GM18868 (cell line): ENCODE results near the gene SMAD6.

Source experiments
- ATAC-seq: cut with Tn5 transposase; IDR thresholded peaks from one replicate; pipeline ENCODE4 v1.9.1; 2021; ENCODE audit warnings: mild to moderate bottlenecking, moderate library complexity; ENCODE audit not compliant: unreplicated experiment

Gene SMAD6

DNA sequence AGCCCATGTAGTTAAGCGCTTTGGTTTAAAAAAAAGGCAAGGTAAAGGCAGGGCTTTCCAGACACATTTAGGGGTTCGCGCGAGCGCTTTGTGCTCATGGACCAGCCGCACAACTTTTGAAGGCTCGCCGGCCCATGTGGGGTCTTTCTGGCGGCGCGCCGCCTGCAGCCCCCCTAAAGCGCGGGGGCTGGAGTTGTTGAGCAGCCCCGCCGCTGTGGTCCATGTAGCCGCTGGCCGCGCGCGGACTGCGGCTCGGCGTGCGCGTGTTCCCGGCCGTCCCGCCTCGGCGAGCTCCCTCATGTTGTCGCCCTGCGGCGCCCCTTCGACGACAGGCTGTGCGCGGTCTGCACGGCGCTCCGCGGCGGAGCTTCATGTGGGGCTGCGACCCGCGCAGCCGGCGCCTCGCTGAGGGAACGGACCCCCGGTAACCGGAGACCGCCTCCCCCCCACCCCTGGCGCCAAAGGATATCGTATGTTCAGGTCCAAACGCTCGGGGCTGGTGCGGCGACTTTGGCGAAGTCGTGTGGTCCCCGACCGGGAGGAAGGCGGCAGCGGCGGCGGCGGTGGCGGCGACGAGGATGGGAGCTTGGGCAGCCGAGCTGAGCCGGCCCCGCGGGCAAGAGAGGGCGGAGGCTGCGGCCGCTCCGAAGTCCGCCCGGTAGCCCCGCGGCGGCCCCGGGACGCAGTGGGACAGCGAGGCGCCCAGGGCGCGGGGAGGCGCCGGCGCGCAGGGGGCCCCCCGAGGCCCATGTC is 927 bp downstream of the SMAD6 start:
- ATAC-seq: no peak

DNA sequence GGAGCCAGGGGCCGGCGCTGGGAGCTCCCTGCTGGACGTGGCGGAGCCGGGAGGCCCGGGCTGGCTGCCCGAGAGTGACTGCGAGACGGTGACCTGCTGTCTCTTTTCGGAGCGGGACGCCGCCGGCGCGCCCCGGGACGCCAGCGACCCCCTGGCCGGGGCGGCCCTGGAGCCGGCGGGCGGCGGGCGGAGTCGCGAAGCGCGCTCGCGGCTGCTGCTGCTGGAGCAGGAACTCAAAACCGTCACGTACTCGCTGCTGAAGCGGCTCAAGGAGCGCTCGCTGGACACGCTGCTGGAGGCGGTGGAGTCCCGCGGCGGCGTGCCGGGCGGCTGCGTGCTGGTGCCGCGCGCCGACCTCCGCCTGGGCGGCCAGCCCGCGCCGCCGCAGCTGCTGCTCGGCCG is 1.5 kb downstream of the SMAD6 start:
- no peak for ATAC-seq

DNA sequence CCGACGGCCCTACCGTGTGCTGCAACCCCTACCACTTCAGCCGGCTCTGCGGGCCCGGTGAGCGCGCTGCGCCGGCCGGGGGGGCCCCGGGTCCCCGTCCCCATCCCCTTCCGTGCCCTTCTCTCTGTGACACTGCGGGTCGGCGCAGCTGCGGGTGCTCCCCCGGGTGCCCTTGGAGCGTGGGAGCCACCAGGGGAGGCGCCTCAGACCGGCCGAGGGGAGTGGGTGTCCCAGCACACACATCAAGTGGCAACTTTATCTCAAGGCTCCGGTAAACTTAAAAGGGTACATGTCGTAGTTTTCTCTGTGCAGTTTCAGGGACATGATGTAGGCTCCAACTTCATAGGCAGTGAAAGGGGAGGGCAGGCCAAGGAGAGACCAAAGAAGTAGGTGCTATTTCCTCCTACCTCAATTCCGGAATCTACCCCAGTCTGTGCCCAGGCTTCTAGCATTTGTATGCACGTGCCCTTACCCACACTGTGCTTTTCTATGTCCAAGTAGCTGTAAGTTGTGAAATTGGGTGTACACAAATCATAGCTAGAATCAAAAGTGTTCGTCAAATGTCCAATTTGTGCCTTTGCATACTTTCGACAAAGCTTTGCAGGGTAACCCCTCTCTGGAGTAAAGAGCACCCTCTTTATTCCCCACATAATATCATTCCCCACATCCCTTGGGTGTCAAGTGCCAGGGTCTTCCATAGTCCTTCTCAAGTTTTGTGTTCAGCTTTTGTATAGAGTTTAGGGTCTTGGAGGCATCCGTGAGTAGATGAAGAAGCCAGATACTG is 2.2 kb downstream of the SMAD6 start:
- ATAC-seq: no peak

DNA sequence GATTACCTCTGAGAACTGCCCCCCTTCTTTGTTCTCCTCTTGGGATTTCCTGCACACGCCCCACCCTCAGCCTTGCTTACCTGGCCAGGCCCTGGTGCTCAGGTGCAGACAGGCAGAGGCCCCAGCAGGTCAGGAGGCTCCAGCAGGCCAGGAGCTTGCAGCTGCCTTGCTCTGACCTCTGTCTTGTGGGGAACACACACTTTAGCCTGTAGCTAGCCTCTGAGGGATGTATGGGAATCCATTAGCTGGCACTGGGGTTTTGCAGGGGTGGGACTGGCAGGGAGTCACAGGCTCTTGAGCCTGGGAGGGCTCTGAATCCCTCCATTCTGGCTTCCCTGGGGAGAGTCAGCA is 2.7 kb downstream of the SMAD6 start:
- ATAC-seq: no peak

DNA sequence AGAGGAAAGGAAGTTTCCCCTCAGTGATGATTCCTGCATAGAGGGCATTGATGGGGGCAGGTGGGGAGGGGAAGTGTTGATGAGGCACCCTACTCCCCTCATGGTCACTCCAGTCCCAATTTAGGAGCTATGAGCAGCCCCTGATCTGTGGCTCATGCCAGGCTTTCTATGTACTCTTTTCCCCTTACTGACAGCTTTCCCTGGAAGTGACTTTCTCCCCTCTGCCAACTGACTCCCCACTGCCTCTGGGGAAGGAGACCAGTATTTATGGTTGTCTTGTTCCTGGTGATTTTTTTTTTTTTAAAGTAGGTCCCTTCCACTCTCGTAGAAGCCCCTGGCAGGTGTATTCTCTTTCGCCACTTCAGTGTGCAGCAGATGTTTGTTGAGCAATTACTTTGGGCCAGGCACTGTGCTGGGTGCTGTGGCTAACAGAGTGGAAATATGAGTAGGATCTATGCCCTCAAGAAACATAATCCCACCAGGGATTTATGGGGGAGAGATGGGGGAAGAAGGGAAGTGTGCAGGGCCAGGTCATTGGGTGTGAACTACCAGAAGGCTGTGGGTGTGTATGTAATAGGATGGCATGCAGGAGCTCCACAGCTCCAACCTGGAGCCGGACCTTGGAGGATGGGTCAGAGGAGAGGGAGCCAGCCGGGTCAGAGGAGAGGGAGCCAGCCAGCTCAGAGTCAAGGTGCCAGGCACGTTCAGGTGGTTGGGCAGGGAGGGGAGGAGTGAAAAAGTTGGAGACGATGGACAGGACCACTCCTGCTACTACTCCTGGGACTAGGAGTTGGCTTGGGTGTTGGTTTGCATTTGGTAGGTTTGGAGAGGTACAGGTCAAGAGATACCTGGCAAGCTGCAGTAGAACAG is 3.5 kb downstream of the SMAD6 start:
- ATAC-seq: no peak

DNA sequence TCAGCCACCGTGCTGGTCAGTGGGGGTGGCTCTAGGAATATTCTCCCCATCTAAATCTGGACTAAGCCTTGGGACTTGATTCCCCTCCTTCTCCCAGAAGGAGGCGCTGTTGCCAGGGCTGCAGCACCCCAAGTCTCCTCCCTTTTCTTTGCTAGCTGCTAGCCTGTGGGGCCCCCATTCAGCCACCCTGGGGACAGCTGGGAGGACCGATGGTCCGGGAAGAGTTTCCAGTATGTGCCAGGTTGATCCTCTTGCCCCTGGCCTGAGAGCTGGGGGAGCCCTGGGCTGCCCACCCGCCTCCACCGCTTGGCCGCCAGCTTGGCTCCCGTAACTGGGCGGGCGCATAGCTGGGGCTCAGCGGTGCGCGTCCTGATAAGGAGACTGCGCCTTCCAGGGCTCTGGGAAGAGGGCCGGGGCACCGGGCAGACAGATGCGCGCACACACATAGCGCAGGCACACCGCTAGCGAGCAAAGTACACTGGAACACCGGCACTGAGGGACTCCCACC is 4.2 kb downstream of the SMAD6 start:
- no peak for ATAC-seq

DNA sequence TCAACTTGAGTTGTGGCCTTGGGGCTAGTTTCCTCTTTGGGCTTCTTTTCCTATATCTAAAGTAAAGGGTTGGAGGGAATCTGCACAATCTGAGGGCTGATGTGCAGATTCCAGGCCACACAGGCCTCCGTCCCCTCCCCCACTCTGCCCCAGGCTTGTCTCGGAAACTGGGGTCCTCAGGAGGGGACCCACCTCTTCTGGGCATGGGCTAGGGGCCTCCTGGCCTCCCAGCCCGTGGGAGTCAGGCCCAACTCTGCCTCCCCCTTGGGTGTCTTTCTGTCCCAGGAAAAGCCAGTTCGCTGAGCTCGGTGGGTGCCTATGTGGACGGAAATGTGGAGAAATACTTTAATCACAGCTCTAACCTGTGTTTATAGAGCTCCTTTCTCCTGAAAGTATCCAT is 4.8 kb downstream of the SMAD6 start:
- ATAC-seq: no peak

DNA sequence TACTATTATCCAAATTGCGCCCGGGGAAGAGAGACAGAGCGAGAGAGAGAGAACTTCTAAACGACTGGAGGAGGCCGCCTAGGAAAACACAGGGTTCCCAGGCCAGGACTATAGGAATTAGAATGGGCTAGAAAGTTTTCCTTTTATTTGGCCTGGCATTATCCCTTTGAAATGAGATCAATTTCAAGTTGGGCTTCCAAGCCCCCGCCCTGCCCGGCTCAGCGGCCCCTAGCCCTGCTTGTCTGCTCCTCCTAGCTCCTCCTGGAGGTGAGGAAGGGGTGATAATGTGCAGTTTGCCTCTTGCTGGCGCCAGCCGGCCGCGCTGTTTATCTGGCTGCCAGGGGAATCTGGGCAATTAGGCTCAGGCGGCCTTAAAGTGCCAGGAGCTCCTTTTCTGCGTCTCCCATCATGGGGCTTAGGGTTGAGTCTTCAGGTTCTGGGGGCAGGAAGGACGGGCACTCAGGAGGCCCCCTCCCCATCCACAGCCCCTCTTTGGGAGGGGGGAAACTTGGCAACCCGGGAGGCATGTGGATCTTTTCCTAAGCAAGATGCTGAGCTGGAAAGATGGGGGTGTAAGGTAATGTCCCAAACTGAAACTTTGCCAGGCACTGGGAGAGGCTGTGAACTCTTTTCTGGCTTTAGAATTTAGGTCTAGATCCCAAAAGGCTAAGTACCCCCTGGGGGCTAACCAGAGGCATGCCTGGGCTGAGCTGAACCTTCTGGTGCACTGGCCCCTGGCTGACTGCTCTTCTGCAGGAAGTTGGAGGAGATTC is 5.5 kb downstream of the SMAD6 start:
- ATAC-seq: no peak

DNA sequence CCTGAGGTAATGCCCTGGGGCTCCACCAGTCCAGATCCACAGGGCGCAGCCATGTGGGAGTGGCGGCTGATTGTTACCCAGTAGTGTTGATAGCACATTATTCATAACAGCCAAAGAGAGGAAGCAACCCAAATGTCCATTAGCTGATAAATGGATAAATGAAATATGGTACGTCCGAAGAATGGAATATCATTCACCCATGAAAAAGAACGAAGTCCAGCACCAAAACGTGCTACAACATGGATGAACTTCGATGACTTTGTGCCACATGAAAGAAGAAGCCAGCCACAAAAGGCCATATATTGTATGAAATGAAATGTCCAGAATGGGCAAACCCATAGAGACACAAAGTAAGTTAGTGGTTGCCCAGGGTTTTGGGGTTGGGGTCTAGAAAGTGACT is 6.4 kb downstream of the SMAD6 start:
- no peak for ATAC-seq

DNA sequence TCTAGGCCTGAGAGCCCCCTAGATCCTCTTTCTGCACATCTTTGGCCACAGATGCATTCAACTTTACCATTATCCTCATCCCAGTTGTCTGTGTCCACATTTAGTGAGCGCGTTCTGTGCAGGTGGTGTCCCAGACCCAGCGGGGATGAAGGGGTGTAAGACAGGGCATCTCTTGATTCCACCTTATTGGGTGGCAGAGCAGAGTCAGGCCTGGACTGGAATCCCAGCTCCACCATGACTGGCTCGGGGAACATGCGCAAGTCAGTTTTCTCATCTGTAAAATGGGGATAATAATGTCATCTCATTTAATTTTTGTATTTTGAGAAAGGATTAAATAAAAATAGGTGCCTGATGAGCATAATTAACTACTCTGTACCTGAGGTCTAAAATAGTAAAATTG is 7.8 kb downstream of the SMAD6 start:
- ATAC-seq: no peak

DNA sequence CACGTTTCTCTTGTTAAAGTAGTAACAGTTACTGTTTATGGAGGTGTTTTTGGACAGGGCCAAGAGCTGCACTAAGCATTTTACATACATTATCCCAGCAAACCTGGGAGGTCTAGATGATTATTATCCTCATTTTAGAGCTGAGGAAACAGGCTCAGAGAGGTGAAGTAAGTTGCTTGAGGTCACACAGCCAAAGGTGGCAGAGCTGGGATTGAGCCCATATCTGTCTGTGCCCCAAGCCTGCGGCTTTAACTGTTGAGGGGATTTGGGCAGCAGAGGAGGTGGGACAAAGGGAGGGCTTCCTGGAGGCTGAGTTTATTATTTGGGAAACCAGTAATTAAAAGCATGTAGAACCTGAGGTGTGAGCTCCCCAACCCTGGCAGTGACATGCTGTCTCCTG is 9.2 kb downstream of the SMAD6 start:
- ATAC-seq: no peak

DNA sequence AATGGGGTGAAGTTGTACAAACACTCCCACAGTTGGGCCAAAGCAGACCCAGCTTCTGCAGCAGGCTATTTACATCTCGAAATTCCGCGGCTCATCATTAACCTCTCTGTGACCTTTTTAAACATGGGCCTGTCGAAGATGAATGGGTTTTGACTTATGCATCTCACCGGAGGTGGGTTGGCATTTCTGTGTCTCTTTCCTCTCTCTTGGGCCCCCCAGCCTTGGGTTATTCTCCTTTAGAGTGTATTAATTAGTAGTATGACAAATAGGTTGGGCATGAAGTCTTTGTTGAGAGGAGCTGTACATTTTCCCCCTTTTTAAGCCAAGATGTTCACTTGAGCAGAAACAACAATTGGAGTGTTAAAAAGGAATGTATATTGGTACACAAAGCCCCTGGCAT is 9.8 kb downstream of the SMAD6 start:
- no peak for ATAC-seq

DNA sequence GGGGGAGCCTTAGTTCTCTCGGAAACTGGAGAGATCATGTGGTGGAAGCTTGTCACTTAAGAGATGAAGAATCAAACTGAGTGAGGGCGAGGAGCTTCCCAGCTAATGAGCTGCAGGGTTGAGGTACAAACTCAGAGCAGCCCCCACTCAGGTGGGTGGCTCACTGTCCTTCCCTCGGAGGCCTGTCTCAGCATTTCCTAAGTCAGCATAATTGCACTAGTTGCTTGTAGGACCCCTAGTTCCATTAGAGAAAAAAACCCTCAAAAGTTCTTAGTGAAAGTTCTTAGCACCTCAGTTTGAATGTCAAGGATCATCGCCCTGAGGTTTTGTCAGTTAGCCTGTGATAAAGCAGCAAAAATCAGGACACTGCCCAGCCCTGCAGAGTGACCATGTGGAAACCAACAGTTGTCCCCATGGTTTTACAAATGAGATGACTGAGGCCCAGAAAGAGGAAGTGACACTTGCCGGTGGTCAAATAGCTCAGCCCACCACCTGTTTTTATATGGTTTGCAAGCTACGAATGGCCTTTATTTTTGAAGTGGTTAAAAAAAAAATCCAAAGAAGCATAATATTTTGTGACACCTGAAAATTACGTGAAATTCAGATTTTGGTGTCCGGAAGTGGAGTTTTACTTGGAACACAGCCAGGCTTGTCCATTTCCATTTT is 11.9 kb downstream of the SMAD6 start:
- ATAC-seq: no peak

DNA sequence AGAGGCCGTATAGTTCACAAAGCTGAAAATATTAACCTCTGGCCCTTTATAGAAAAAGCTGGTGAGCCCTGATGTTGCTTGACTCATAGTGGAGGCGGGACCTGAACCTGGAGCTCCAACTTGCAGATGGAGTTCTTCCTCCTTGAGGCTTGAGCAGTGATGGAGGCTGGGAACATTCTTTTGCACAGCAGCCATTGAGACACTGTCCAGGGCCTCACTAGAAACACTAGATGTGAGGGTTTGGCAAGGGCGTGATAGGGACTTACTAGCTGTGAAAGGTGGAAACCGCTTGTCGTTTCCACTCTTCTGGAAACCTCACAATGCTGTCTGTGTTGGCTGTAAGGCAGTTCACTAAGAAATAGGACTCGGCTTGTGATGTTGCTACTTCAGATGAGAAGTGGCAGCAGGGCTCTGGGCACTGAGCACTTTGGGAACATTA is 12.5 kb downstream of the SMAD6 start:
- ATAC-seq: no peak

DNA sequence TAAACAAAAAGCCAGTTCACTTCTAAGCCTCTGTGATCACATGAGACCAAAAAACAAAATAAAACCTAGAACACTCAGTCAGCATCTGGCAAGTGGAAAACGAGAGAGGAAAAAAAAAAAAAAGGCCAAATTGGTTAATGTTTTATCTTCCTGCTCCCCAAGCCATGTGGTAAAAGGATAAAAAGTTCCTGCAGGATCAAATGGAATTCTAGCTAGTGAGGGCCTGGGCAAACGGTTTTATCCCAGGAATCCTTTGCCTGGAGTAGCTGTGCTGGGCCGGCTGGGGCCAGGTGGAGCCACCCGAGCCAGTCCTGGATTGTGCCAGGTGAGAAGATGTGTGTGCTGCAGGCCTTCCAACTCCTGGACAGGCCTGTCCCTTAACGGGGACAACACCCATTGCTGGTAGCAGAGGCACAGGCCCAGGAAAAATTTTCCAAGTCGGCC is 13.2 kb downstream of the SMAD6 start:
- ATAC-seq: no peak

DNA sequence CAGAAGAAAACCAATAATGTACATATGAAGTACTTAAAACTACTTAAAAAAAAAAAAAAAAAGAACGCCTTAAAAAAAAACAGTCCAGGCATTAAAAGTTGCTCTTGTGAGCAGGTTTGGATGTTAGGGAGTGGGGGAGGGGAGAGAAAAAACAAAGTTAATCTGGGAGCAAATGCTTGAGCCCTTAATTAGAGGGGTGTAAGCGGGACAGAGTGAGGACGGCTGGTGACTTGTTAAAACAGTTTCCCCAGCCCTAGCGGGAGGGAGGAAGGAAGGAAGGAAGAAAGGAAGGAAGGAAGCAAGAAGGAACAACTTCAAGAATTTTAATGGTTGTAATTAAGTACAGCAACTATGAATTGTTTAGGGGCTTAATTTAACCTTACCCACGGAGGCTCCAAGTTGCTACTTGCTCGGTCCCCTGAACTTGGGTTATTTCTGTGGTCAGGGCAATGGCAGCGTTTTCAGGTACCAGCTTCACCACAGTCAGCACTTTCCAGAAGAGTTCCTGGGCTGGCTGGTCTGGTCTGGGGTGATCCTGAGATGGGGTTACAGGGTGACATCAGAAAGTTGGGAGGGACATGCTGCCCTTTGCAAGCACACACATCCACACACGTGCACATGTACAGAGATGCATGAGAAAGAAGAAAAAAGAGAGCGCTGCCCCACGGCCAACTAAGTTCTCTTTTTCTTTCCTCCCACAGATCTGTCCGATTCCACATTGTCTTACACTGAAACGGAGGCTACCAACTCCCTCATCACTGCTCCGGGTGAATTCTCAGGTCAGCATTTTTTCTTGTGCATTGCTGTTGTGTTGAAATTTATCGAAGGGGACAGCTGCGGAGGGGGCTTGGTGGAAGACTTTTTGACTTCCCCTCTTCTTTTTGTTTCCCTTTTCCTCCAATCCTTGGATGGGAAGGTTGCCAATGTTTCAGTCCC is 14.0 kb downstream of the SMAD6 start:
- ATAC-seq: no peak

DNA sequence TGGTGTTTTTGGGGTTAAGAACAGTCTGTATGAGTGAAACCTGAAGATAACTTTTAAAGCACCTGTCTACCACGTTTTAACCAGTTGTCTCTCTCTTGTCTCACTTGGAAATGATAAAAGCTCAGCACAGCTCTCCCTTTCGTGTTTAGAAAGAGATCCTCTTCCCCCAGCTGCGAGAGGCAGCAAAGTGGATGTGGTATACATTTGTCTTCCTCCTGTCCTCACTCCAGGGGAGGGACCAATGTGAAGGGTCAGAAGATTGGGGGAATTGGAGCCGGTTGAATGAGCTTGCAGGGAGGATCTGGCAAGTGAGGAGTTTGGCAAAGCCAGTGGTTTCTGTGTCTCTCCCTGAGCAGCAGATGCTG is 14.6 kb downstream of the SMAD6 start:
- no peak for ATAC-seq

DNA sequence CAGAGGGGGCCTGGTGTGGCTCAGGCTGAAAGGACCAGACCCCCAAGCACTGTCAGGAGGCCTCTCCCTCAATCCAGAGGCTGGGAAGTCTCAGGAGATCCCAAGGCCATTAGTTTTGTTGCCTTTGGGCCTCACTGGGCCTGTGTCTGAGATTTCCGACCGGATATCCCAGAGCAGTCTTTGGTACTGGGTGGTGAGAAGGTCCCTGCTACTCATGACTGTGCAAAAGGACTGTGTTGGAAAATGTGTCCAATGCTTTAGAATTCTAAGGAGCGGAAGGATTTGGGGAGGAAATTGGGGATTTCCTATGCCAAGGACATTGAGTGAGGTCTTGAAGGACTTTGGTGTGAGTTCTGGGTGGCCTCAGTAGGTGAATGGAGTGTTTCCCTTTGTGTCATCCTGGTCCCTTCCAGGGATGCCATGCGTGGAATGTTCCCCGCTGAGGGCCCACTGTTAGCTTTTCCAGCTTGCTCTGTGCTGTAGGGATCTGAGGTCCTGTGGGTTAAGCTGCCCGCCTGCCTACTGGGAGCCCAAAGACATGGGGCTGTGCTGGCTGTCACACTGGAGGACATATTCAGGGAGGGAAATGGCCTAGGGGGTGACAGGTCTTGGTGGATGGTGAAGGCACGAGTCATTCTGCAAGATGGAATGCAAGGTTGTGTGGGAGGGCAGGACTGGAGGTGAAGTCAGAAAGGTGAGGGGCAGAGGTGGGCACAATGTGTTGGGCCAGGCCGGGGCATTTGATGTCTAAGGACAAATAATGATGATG is 16.4 kb downstream of the SMAD6 start:
- no peak for ATAC-seq
